ENCODE measurements around the gene SCYGR4. TPM values are rescaled to one million over a fixed set of nuclear protein-coding genes. Genes with fewer than 3 reads are reported as not detected.

The SCYGR4 gene
- total RNA-seq, 2 experiments from 2014 or later, result not detected

Other genes starting within 250 kb of the SCYGR4 start
- not detected for gene TM4SF20, start 238.2 kb upstream of the SCYGR4 start, total RNA-seq
- gene SCYGR1, start 229.5 kb upstream of the SCYGR4 start, total RNA-seq, result not detected
- 10 to 100 TPM; 51.0 to 56.0 TPM for gene AGFG1, start 145.3 kb upstream of the SCYGR4 start, total RNA-seq
- gene SCYGR2, start 18.6 kb upstream of the SCYGR4 start, total RNA-seq, result not detected
- gene SCYGR3, start 2.7 kb upstream of the SCYGR4 start, total RNA-seq, result not detected
- not detected for gene SCYGR5, start 49.3 kb downstream of the SCYGR4 start, total RNA-seq
- not detected for gene SLC19A3, start 100.5 kb downstream of the SCYGR4 start, total RNA-seq
- gene SCYGR6, start 107.3 kb downstream of the SCYGR4 start, total RNA-seq, result not detected
- not detected for gene SCYGR7, start 110.8 kb downstream of the SCYGR4 start, total RNA-seq
- not detected for gene SCYGR8, start 128.4 kb downstream of the SCYGR4 start, total RNA-seq
- gene CCL20, start 196.3 kb downstream of the SCYGR4 start, total RNA-seq, result 1 to 10 TPM; 2.3 to 2.4 TPM

Data from CD8-positive, alpha-beta T cell (primary cell).